Measurements from ENCODE around the gene CHKB. TPM values are rescaled to one million over a fixed set of nuclear protein-coding genes. Genes with fewer than 3 reads are reported as not detected.

CHKB gene
- total and polyA plus RNA-seq, 2 of the 4 experiments (the other 2 are of a cell fraction), result 8.1 to 36.9 TPM

DNA sequence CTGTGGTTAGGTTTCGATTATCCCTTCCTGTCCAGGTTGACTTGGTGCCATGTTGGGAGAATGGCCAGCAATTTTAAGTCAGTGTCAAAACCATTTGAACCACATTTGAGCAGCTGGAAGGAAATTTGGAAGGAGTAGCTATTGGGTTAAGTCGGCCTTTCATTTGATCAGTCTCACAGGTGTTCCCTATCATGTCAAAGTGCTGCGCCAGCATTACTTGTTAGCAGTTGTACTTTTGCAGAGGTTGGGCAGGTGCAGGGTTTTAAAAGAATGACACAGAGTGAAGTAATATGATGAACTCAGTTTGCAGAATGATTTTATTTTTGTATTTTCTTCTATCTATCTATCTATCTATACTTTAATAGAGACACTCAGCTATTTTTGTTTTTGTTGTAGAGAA lies 46.4 kb downstream of the CHKB start:
- dilution Hi-C loops (cut with HindIII; ENCODE audit: low sequenced_read_pairs, unreplicated experiment) (no loop called here), intact Hi-C loops (cut with micrococcal nuclease) (no loop called here), in situ Hi-C loops (cut with MboI; ENCODE audit: low sequenced_read_pairs) (no loop called here)
- Histone ChIP-seq H3K4ac (ENCODE audit: low read depth, low read length) (no peak overlapping the region), H4K20me1 (ENCODE audit: insufficient read depth, low read length) (no peaks in the 10 kb centered on the region), H3K14ac (replicated peaks; ENCODE audit: low read depth, low read length) (no peak overlapping the region), H3K36me3 (ENCODE audit: control insufficient read depth, insufficient read depth, low read length) (no peaks in the 10 kb centered on the region), H3K4me2 (ENCODE audit: low read depth, low read length) (no peak overlapping the region), H3K56ac (ENCODE audit: extremely low read depth, insufficient read depth, low read length) (no peak overlapping the region), H3K4me1 (ENCODE audit: control insufficient read depth, insufficient read depth, low read length) (peaks cover 19% of the 10 kb centered on the region), H3K9me3 (ENCODE audit: control insufficient read depth, insufficient read depth, low read length) (no peaks in the 10 kb centered on the region), H2BK15ac (ENCODE audit: low read depth, low read length) (no peak overlapping the region), H3K4me3 (ENCODE audit: insufficient read depth, low read depth, low read length) (no peak overlapping the region), H2BK120ac (ENCODE audit: low read depth, low read length) (no peak overlapping the region), H2AFZ (replicated peaks; ENCODE audit: low read length, poor library complexity) (no peak overlapping the region), H2BK5ac (ENCODE audit: low read depth, low read length, poor library complexity, severe bottlenecking) (no peak overlapping the region), H2AK5ac (ENCODE audit: low read depth, low read length) (no peak overlapping the region), H3K27me3 (ENCODE audit: control insufficient read depth, insufficient read depth, low read length) (peaks cover 3% of the 10 kb centered on the region; the same call in 1 of the 2 replicates), H3K18ac (ENCODE audit: low read depth, low read length) (no peak overlapping the region), H4K8ac (ENCODE audit: low read depth in 2 of 2, low read length in 2 of 2) (no peak overlapping the region), H3K27ac (ENCODE audit: insufficient read depth, low read length) (no peak overlapping the region), H2AK9ac (replicated peaks; ENCODE audit: low read depth, low read length, poor library complexity) (no peak overlapping the region), H3K9me1 (ENCODE audit: insufficient read depth, low read length) (peaks cover 4% of the 10 kb centered on the region), H4K5ac (ENCODE audit: low read depth, low read length) (no peak overlapping the region), H3K9ac (ENCODE audit: low read depth, low read length) (no peak overlapping the region), H4K91ac (ENCODE audit: insufficient read depth, low read depth, low read length) (no peak overlapping the region), H2BK20ac (ENCODE audit: low read depth, low read length) (no peak overlapping the region), H3K23ac (ENCODE audit: low read depth, low read length) (no peak overlapping the region), H3K79me1 (ENCODE audit: low read depth in 1 of 2, low read length in 2 of 2) (no peaks in the 10 kb centered on the region)
- CTCF ChIA-PET, result interaction anchor here (0.6 kb wide), 1 partner anchor 372 kb away, joined by 3 read pairs; no protein-coding TSS in a partner anchor
- DNase-seq (no peak), ATAC-seq (ENCODE audit: low read depth) (no peak)
- POLR2A ChIA-PET (ENCODE audit: unreplicated experiment), result no interaction called here
- no TSS peak for BruUV-seq (replicated peaks)
- TF ChIP-seq CHD1 (IDR thresholded peaks at IDR 0.05; ENCODE audit: low read depth, low read length) (no peak), MAZ (IDR thresholded peaks at IDR 0.05; ENCODE audit: borderline replicate concordance, low read depth, low read length) (no peak), FOS (IDR thresholded peaks at IDR 0.05; ENCODE audit: low read depth, low read length) (no peak), RFX5 (IDR thresholded peaks at IDR 0.05; ENCODE audit: low read depth, low read length) (no peak), SMC3 (IDR thresholded peaks at IDR 0.05; ENCODE audit: low read depth, low read length) (no peak), MXI1 (IDR thresholded peaks at IDR 0.05; ENCODE audit: borderline replicate concordance, low read depth, low read length) (no peak), NFE2L2 (IDR thresholded peaks at IDR 0.05; ENCODE audit: low read depth, low read length) (no peak), POLR2A (IDR thresholded peaks at IDR 0.05; ENCODE audit: low read depth, low read length) (no peak), MAFK (IDR thresholded peaks at IDR 0.05; ENCODE audit: low read depth, low read length) (no peak), RAD21 (IDR thresholded peaks at IDR 0.05; ENCODE audit: low read length) (no peak), CEBPB (IDR thresholded peaks at IDR 0.05; ENCODE audit: low read depth, low read length) (no peak), RCOR1 (IDR thresholded peaks at IDR 0.05; ENCODE audit: insufficient replicate concordance, low read length) (no peak)
- TF ChIP-seq, protein P1, sequence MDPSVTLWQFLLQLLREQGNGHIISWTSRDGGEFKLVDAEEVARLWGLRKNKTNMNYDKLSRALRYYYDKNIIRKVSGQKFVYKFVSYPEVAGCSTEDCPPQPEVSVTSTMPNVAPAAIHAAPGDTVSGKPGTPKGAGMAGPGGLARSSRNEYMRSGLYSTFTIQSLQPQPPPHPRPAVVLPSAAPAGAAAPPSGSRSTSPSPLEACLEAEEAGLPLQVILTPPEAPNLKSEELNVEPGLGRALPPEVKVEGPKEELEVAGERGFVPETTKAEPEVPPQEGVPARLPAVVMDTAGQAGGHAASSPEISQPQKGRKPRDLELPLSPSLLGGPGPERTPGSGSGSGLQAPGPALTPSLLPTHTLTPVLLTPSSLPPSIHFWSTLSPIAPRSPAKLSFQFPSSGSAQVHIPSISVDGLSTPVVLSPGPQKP (IDR thresholded peaks at IDR 0.05; ENCODE audit: borderline replicate concordance, low read depth, low read length), result no peak
- no CpG with 5 or more reads among the region's 3 CpGs for WGBS, 2 experiments (ENCODE audit: extremely low coverage in 2 of 2, insufficient read length in 1 of 2)
